ENCODE data around the gene BMS1. TPM values are rescaled to one million over a fixed set of nuclear protein-coding genes. Genes with fewer than 3 reads are reported as not detected.
"Not testable (repeated sequence)": the region's sequence is repeated elsewhere in the genome, so short reads cannot be mapped to it uniquely, and the experiment has no call there.

Gene BMS1
- total and polyA plus RNA-seq, 2 of the 8 experiments (the other 6 are each of a cell fraction or from before 2014, with no cell fraction given), result 3.7 to 34.6 TPM

DNA sequence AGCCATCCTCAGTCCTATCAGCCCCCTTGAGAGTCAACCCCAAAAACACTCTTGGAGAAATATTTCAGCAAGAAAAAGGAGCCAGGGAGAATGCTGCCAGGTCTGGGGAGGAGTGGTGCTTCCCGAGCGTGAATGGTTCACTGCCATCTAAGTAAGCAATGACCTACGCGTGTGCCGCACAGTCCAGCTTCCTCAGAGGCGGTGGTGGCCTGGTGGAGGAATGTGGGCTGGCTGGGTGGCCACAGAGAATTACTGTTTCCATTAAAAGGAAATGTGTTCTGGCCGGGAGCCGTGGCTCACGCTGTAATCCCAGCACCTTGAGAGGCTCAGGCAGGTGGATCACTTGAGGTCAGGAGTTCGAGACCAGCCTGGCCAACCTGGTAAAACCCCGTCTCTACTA lies 77.4 kb downstream of the BMS1 start:
- not testable (repeated sequence) for H4K20me1 ChIP-seq (replicated peaks in 1 of 2; ENCODE audit: control insufficient read depth in 1 of 2, insufficient read depth in 2 of 2, low read length in 2 of 2); H2BK120ac ChIP-seq (replicated peaks; ENCODE audit: low read depth, low read length); H2BK5ac ChIP-seq (ENCODE audit: low read depth, low read length); H3K14ac ChIP-seq (ENCODE audit: insufficient read length); H2BK12ac ChIP-seq (ENCODE audit: low read depth, low read length); H3K9me3 ChIP-seq (ENCODE audit: insufficient read depth in 2 of 2, low read depth in 1 of 2, low read length in 1 of 2); H2AK5ac ChIP-seq (ENCODE audit: low read depth, low read length); H2BK20ac ChIP-seq (ENCODE audit: low read length); H2AFZ ChIP-seq (ENCODE audit: low read length); H3K27ac ChIP-seq (ENCODE audit: low read depth, low read length); H4K8ac ChIP-seq (ENCODE audit: extremely low read depth, insufficient read depth, low read length); H3K4me2 ChIP-seq (ENCODE audit: insufficient read depth in 1 of 2, low read depth in 2 of 2, low read length in 2 of 2); H3K4me1 ChIP-seq (replicated peaks in 1 of 4; ENCODE audit: control insufficient read depth in 3 of 4, insufficient read depth in 4 of 4, low read length in 3 of 4); FAIRE-seq; H3K18ac ChIP-seq (ENCODE audit: extremely low read depth, low read length); H3K27me3 ChIP-seq (replicated peaks in 1 of 4; ENCODE audit: control insufficient read depth in 3 of 4, extremely low read depth in 1 of 4, insufficient read depth in 3 of 4, low read length in 3 of 4); H3K9ac ChIP-seq (replicated peaks in 1 of 4; ENCODE audit: extremely low read depth in 1 of 4, low read depth in 3 of 4, low read length in 3 of 4); H3K4me3 ChIP-seq (ENCODE audit: extremely low read depth in 1 of 4, insufficient read depth in 2 of 4, low read depth in 3 of 4, low read length in 4 of 4); H4K5ac ChIP-seq (ENCODE audit: insufficient read length, low read depth, low read length); H4K91ac ChIP-seq (replicated peaks; ENCODE audit: insufficient read length, low read length); H3K36me3 ChIP-seq (ENCODE audit: control insufficient read depth in 2 of 4, insufficient read depth in 4 of 4, low read length in 3 of 4); H3K4ac ChIP-seq (replicated peaks; ENCODE audit: insufficient read length, low read depth, low read length); H3K79me2 ChIP-seq (ENCODE audit: control insufficient read depth in 1 of 2, insufficient read depth in 2 of 2, low read length in 2 of 2); H3K79me1 ChIP-seq (ENCODE audit: low read depth, low read length); H3K23ac ChIP-seq (ENCODE audit: insufficient read length); DNase-seq (ENCODE audit: low read depth in 1 of 2, low spot score in 2 of 2); H2BK15ac ChIP-seq (ENCODE audit: low read length); H3K56ac ChIP-seq (replicated peaks; ENCODE audit: insufficient read length, low read depth, low read length); H3K23me2 ChIP-seq (ENCODE audit: low read depth, low read length)
- POLR2A ChIA-PET (ENCODE audit: partially characterized antibody), result interaction anchor here (1.0 kb wide), 1 partner anchor 12 kb away, joined by 3 read pairs; no protein-coding TSS in a partner anchor
- CTCF ChIA-PET (ENCODE audit: partially characterized antibody), result interaction anchor here (0.7 to 2.0 kb wide), 2 partner anchors 202 to 219 kb away, joined by 3 to 5 read pairs; no protein-coding TSS in a partner anchor
- 98% methylated on average over 11 of the region's 11 CpGs; no CpG with 5 or more reads in 1 of the 2 experiments for WGBS, 2 experiments (ENCODE audit: extremely low coverage in 1 of 2, insufficient coverage in 1 of 2, insufficient read length in 1 of 2, insufficient replicate concordance in 2 of 2, low coverage in 1 of 2, low lambda C conversion rate in 2 of 2, missing lambda C conversion rate in 1 of 2)

GRCh38 chr10:42862801-42863200 lies 80.2 kb downstream of the BMS1 start:
- POLR2A ChIA-PET (ENCODE audit: partially characterized antibody); H3K36me3 ChIP-seq (ENCODE audit: control insufficient read depth in 2 of 4, insufficient read depth in 4 of 4, low read length in 3 of 4); H3K23me2 ChIP-seq (ENCODE audit: low read depth, low read length); H3K14ac ChIP-seq (ENCODE audit: insufficient read length); H3K79me2 ChIP-seq (ENCODE audit: control insufficient read depth in 1 of 2, insufficient read depth in 2 of 2, low read length in 2 of 2); H3K4me2 ChIP-seq (ENCODE audit: insufficient read depth in 1 of 2, low read depth in 2 of 2, low read length in 2 of 2); FAIRE-seq; H3K79me1 ChIP-seq (ENCODE audit: low read depth, low read length); H3K56ac ChIP-seq (replicated peaks; ENCODE audit: insufficient read length, low read depth, low read length); H3K9ac ChIP-seq (replicated peaks in 1 of 4; ENCODE audit: extremely low read depth in 1 of 4, low read depth in 3 of 4, low read length in 3 of 4); DNase-seq (ENCODE audit: low read depth in 1 of 2, low spot score in 2 of 2); H2BK5ac ChIP-seq (ENCODE audit: low read depth, low read length); H3K18ac ChIP-seq (ENCODE audit: extremely low read depth, low read length); H3K4me1 ChIP-seq (replicated peaks in 1 of 4; ENCODE audit: control insufficient read depth in 3 of 4, insufficient read depth in 4 of 4, low read length in 3 of 4); H4K8ac ChIP-seq (ENCODE audit: extremely low read depth, insufficient read depth, low read length); H2BK12ac ChIP-seq (ENCODE audit: low read depth, low read length); H2BK20ac ChIP-seq (ENCODE audit: low read length); H4K5ac ChIP-seq (ENCODE audit: insufficient read length, low read depth, low read length); H4K20me1 ChIP-seq (replicated peaks in 1 of 2; ENCODE audit: control insufficient read depth in 1 of 2, insufficient read depth in 2 of 2, low read length in 2 of 2); H3K4ac ChIP-seq (replicated peaks; ENCODE audit: insufficient read length, low read depth, low read length); H2BK120ac ChIP-seq (replicated peaks; ENCODE audit: low read depth, low read length); H4K91ac ChIP-seq (replicated peaks; ENCODE audit: insufficient read length, low read length); H2AK5ac ChIP-seq (ENCODE audit: low read depth, low read length); H2AFZ ChIP-seq (ENCODE audit: low read length); H3K4me3 ChIP-seq (ENCODE audit: extremely low read depth in 1 of 4, insufficient read depth in 2 of 4, low read depth in 3 of 4, low read length in 4 of 4); H3K9me3 ChIP-seq (ENCODE audit: insufficient read depth in 2 of 2, low read depth in 1 of 2, low read length in 1 of 2); H3K23ac ChIP-seq (ENCODE audit: insufficient read length); H2BK15ac ChIP-seq (ENCODE audit: low read length); H3K27ac ChIP-seq (ENCODE audit: low read depth, low read length): not testable (repeated sequence)
- peaks cover 0 to 17% (median 12%) of the 10 kb centered on the region in 4 experiments; a peak in 4 of 7 replicates for H3K27me3 ChIP-seq (replicated peaks in 1 of 4; ENCODE audit: control insufficient read depth in 3 of 4, extremely low read depth in 1 of 4, insufficient read depth in 3 of 4, low read length in 3 of 4)
- CTCF ChIA-PET (ENCODE audit: partially characterized antibody), result interaction anchor here (0.8 to 8.7 kb wide), 3 partner anchors 207 to 435 kb away, joined by 3 to 97 read pairs (median 3); partner anchors contain the start of gene RET
- 84% methylated on average over 6 of the region's 6 CpGs; no CpG with 5 or more reads in 1 of the 2 experiments for WGBS, 2 experiments (ENCODE audit: extremely low coverage in 1 of 2, insufficient coverage in 1 of 2, insufficient read length in 1 of 2, insufficient replicate concordance in 2 of 2, low coverage in 1 of 2, low lambda C conversion rate in 2 of 2, missing lambda C conversion rate in 1 of 2)
